Measurements from ENCODE around the gene ST3GAL6.

The ST3GAL6 gene

DNA sequence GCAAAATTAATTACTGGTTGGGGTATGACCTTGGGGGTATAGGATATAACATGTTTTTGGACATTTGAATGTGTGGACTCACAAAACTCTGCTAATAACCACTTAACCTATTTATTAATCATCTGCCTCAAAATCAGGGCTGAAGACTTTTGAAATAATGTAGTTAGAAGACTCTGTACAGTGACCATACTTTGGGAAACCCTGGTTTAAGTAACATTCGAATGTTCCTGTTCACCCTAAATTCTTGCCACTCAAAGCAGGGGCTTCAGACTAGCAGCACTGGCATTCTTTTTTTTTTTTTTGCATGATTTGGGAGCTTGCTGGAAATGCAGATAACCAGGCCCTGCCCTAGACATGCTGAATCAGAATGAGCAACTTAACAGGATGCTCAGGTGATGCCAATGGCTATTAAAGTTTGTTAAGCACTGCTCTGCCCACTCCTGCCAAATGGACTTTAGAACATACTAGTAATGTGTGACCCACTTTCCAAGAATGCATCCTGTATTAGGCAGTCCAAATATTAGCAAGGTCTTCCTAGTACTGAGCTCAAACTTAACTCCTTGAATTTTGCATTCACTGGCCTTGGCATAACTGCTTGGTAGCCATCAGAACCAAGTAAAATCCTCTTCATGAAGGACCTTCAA is 12.7 kb upstream of the ST3GAL6 start:
- no peaks in the 10 kb centered on the region for H3K36me3 Mint-ChIP-seq (ENCODE audit: low read depth)
- H3K4me3 Mint-ChIP-seq = no peak overlapping the region
- no peaks in the 10 kb centered on the region for H3K9me3 Mint-ChIP-seq
- H3K27me3 Mint-ChIP-seq = peaks cover 27% of the 10 kb centered on the region
- no peaks in the 10 kb centered on the region for H3K4me1 Mint-ChIP-seq (ENCODE audit: low read depth)
- no peak overlapping the region for H3K27ac Mint-ChIP-seq

DNA sequence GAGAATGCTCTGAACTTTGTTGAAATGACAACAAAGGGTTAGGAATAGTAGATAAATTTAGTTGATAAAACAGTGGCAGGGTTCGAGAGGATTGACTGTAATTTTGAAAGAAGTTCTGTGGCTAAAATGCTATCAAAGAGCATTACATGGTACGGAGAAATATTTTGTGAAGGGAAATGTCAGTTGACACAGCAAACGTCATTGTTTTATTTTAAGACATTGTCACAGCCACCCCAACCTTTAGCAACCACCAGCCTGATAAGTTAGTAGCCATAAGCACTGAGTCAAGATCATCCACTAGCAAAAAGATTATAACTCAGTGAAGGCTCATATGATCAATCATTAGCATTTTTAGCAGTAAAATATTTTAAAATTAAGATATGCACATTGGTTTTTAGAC is 8.7 kb upstream of the ST3GAL6 start:
- Mint-ChIP-seq H3K4me3 (no peak overlapping the region), H3K36me3 (ENCODE audit: low read depth) (no peaks in the 10 kb centered on the region), H3K27ac (no peak overlapping the region), H3K4me1 (ENCODE audit: low read depth) (no peaks in the 10 kb centered on the region), H3K9me3 (no peaks in the 10 kb centered on the region), H3K27me3 (peaks cover 14% of the 10 kb centered on the region)

DNA sequence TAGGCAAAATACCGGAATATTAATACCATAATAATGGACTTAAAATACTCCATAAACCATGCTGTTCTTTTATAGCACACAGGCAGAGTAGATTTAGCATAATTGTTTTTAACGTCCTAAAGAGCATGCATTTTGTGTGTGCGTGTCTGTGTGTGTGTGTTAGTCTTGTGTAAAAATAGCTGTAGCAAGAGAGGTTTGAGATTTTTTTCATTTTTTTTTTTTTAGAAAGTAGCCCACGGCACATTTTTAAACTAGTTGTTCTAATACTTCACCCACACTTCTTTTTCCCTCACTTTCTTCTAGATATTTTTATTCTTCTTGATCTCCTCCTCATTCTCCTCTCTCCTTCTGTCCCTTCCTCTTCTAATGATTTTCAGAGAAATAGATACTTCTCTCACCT is 7.5 kb upstream of the ST3GAL6 start:
- Mint-ChIP-seq H3K4me3 (no peak overlapping the region), H3K27ac (no peak overlapping the region), H3K4me1 (ENCODE audit: low read depth) (no peaks in the 10 kb centered on the region), H3K36me3 (ENCODE audit: low read depth) (no peaks in the 10 kb centered on the region), H3K9me3 (no peaks in the 10 kb centered on the region), H3K27me3 (peaks cover 14% of the 10 kb centered on the region)

- Mint-ChIP-seq H3K4me1 (ENCODE audit: low read depth) (peaks cover 4% of the 10 kb centered on the region), H3K36me3 (ENCODE audit: low read depth) (no peaks in the 10 kb centered on the region), H3K27ac (no peak overlapping the region), H3K27me3 (peaks cover 8% of the 10 kb centered on the region), H3K4me3 (no peak overlapping the region), H3K9me3 (no peaks in the 10 kb centered on the region)
Measured at GRCh38 chr3:98759629-98760028, 3.5 kb upstream of the ST3GAL6 start.

- H3K9me3 Mint-ChIP-seq = no peaks in the 10 kb centered on the region
- H3K27ac Mint-ChIP-seq = no peak overlapping the region
- H3K36me3 Mint-ChIP-seq (ENCODE audit: low read depth) = no peaks in the 10 kb centered on the region
- peaks cover 8% of the 10 kb centered on the region for H3K27me3 Mint-ChIP-seq
- no peak overlapping the region for H3K4me3 Mint-ChIP-seq
- peaks cover 4% of the 10 kb centered on the region for H3K4me1 Mint-ChIP-seq (ENCODE audit: low read depth)
Measured at GRCh38 chr3:98761643-98762229, 1.4 kb upstream of the ST3GAL6 start.

- Mint-ChIP-seq H3K4me1 (ENCODE audit: low read depth) (peaks cover 4% of the 10 kb centered on the region), H3K27ac (no peak overlapping the region), H3K36me3 (ENCODE audit: low read depth) (no peaks in the 10 kb centered on the region), H3K9me3 (no peaks in the 10 kb centered on the region), H3K27me3 (peaks cover 21% of the 10 kb centered on the region), H3K4me3 (no peak overlapping the region)
Measured at GRCh38 chr3:98763819-98764418, 779 bp downstream of the ST3GAL6 start.

GRCh38 chr3:98764472-98764884 is 1.3 kb downstream of the ST3GAL6 start:
- no peak overlapping the region for H3K27ac Mint-ChIP-seq
- H3K4me1 Mint-ChIP-seq (ENCODE audit: low read depth) = peaks cover 4% of the 10 kb centered on the region
- H3K9me3 Mint-ChIP-seq = no peaks in the 10 kb centered on the region
- no peaks in the 10 kb centered on the region for H3K36me3 Mint-ChIP-seq (ENCODE audit: low read depth)
- no peak overlapping the region for H3K4me3 Mint-ChIP-seq
- H3K27me3 Mint-ChIP-seq = peaks cover 21% of the 10 kb centered on the region

GRCh38 chr3:98765721-98766120 is 2.6 kb downstream of the ST3GAL6 start:
- Mint-ChIP-seq H3K27ac (no peak overlapping the region), H3K4me1 (ENCODE audit: low read depth) (peaks cover 4% of the 10 kb centered on the region), H3K4me3 (no peak overlapping the region), H3K27me3 (peaks cover 21% of the 10 kb centered on the region), H3K36me3 (ENCODE audit: low read depth) (no peaks in the 10 kb centered on the region), H3K9me3 (no peaks in the 10 kb centered on the region)

DNA sequence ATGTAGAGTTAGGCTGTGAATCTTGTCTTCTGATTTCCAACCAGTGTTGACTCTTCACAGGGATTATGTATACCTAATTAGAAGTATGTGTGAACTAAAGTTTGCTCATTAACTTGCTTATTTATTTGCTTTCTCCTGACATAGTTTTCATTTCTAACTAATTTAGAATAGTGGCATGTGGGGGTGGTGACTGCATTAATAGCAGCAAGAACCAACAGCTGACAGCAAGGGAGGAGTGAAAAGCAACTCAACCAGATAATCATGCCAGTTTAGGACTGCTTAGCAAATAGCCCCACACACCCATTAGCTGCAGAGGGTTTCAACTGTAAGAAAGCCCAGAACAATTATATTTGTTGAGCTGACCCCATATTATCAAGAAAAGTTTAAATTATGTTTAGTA is 3.8 kb downstream of the ST3GAL6 start:
- Mint-ChIP-seq H3K27ac (no peak overlapping the region), H3K4me1 (ENCODE audit: low read depth) (peaks cover 1% of the 10 kb centered on the region), H3K36me3 (ENCODE audit: low read depth) (no peaks in the 10 kb centered on the region), H3K27me3 (peaks cover 21% of the 10 kb centered on the region), H3K4me3 (no peak overlapping the region), H3K9me3 (no peaks in the 10 kb centered on the region)

DNA sequence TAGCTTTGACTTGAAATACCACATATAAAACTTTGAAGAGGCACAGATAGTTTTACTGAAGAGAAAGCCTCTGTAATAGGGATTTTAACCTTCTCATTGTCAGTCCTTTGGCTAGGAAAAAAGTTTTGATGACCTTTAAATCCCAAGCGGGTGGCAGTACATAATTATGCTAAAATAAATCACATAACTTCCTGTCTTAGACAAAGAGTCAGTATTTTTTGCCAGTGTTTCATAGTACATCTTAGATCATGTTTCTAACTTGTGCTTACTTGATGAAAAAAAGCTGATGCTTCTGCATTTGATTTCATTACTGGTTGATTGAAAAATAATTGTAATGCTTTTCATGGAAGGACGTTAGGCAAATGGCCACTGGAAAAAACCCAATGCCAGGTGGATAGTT is 5.8 kb downstream of the ST3GAL6 start:
- Mint-ChIP-seq H3K36me3 (ENCODE audit: low read depth) (no peaks in the 10 kb centered on the region), H3K9me3 (no peaks in the 10 kb centered on the region), H3K27me3 (peaks cover 13% of the 10 kb centered on the region), H3K4me1 (ENCODE audit: low read depth) (no peaks in the 10 kb centered on the region), H3K4me3 (no peak overlapping the region), H3K27ac (no peak overlapping the region)

- H3K36me3 Mint-ChIP-seq (ENCODE audit: low read depth) = no peaks in the 10 kb centered on the region
- H3K4me3 Mint-ChIP-seq = no peak overlapping the region
- peaks cover 17% of the 10 kb centered on the region for H3K27me3 Mint-ChIP-seq
- no peak overlapping the region for H3K27ac Mint-ChIP-seq
- H3K4me1 Mint-ChIP-seq (ENCODE audit: low read depth) = no peaks in the 10 kb centered on the region
- no peaks in the 10 kb centered on the region for H3K9me3 Mint-ChIP-seq
Measured at GRCh38 chr3:98769448-98769847, 6.3 kb downstream of the ST3GAL6 start.

GRCh38 chr3:98770261-98771039 is 7.3 kb downstream of the ST3GAL6 start:
- peaks cover 23% of the 10 kb centered on the region for H3K27me3 Mint-ChIP-seq
- H3K4me3 Mint-ChIP-seq = no peak overlapping the region
- no peaks in the 10 kb centered on the region for H3K36me3 Mint-ChIP-seq (ENCODE audit: low read depth)
- no peaks in the 10 kb centered on the region for H3K9me3 Mint-ChIP-seq
- no peaks in the 10 kb centered on the region for H3K4me1 Mint-ChIP-seq (ENCODE audit: low read depth)
- H3K27ac Mint-ChIP-seq = no peak overlapping the region

DNA sequence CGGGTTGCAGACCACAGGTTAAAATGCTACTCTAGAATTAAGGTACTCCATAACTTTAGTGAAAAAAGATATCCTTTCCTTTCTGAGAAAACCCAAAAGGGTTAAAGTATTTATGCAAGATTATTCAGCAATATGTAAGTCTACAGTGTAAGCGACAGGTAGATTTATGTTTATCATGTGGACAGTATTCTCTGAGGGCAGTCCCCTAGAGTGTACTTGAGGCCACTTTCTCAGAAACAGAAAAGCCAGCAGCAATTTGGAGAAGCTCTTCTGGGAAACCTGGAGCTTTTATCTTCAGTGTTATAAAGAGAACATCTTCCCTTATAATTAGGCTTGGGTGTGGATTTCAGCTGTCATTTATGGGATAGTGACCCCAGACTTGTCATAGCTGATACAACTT is 8.9 kb downstream of the ST3GAL6 start:
- Mint-ChIP-seq H3K9me3 (no peaks in the 10 kb centered on the region), H3K27me3 (peaks cover 23% of the 10 kb centered on the region), H3K4me1 (ENCODE audit: low read depth) (no peaks in the 10 kb centered on the region), H3K4me3 (no peak overlapping the region), H3K27ac (no peak overlapping the region), H3K36me3 (ENCODE audit: low read depth) (no peaks in the 10 kb centered on the region)

DNA sequence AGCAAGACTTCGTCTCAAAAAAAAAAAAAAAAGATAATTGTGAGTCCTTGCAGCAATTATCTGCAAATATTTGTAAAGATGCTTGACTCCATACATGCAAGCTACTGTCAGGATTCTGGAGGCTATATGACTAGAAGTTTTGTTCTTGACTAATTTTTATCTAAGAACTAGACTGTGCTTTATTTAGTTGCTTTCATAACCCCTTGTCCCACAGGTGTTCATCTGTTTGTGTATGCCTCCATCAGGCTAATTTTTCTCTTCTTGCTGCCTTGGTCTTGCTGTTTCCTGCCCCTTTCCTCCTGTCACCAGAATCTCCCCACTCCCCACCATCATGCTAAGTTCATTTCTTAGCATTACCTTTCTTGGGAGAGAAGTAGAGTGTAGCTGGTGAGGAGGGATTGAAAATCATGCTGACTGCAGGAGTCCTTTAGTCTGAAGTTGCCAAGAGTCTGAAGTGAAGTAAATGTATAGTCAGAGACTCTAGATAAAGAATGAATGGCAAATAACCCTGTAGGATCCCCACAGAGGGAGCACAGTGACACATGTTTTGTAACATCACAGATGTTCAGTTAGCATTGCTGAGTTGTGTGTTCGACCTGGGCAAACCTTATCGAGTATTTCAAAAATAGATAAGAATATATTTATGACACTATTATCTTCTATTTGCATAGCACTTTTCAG is 12.5 kb downstream of the ST3GAL6 start:
- peaks cover 10% of the 10 kb centered on the region for H3K27me3 Mint-ChIP-seq
- no peak overlapping the region for H3K27ac Mint-ChIP-seq
- no peaks in the 10 kb centered on the region for H3K36me3 Mint-ChIP-seq (ENCODE audit: low read depth)
- H3K4me1 Mint-ChIP-seq (ENCODE audit: low read depth) = peaks cover 12% of the 10 kb centered on the region
- no peaks in the 10 kb centered on the region for H3K9me3 Mint-ChIP-seq
- no peak overlapping the region for H3K4me3 Mint-ChIP-seq

DNA sequence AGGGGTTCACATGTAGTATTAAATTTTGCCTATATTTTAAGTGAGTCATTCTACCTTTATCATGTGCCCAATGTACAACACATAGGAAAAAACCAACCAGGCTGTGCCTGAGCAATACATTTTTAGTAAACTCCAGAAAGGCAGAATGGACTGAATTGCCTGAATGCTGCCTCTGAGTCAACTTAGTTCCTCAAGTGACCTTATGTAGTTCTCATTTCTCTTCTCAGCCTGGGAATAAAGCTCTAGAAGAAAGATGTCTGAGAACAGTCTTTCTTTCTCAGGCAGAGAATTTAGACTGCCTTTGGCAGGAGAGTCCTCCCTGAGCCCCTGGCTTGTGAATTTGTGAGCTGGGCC is 13.0 kb downstream of the ST3GAL6 start:
- H3K9me3 Mint-ChIP-seq = no peaks in the 10 kb centered on the region
- peaks cover 10% of the 10 kb centered on the region for H3K27me3 Mint-ChIP-seq
- H3K36me3 Mint-ChIP-seq (ENCODE audit: low read depth) = no peaks in the 10 kb centered on the region
- H3K4me3 Mint-ChIP-seq = no peak overlapping the region
- no peak overlapping the region for H3K27ac Mint-ChIP-seq
- peaks cover 12% of the 10 kb centered on the region for H3K4me1 Mint-ChIP-seq (ENCODE audit: low read depth)

Measured in stimulated activated naive CD8-positive, alpha-beta T cell treated with anti-CD3 and anti-CD28 coated beads, Interleukin-15, Interleukin-2, amounts not matched to agents 100 ng/mL and 50 ng/mL, for 24 hours (primary cell).